Measurements from ENCODE around the gene SAP30. TPM values are rescaled to one million over a fixed set of nuclear protein-coding genes. Genes with fewer than 3 reads are reported as not detected.

The SAP30 gene
- total RNA-seq, 1 experiment from 2014 or later: 13.5 TPM

- H3K4me1 ChIP-seq (ENCODE audit: insufficient read depth, low read length): no peaks in the 10 kb centered on the region
- DNase-seq: no peak
- no peak overlapping the region for H3K9ac ChIP-seq (ENCODE audit: extremely low read depth, insufficient read length, low read length)
- no peak overlapping the region for H3K4ac ChIP-seq (ENCODE audit: low read depth, low read length)
- no peaks in the 10 kb centered on the region for H3K9me3 ChIP-seq (ENCODE audit: control insufficient read depth, low read depth, low read length)
- no peaks in the 10 kb centered on the region for H3K9me3 Mint-ChIP-seq
- H3K4me2 ChIP-seq (ENCODE audit: insufficient read depth, insufficient read length, low read length): no peak overlapping the region
- no peak overlapping the region for H4K91ac ChIP-seq (ENCODE audit: insufficient read length, low read depth, low read length)
- no CpG with 5 or more reads among the region's 3 CpGs for WGBS (ENCODE audit: extremely low coverage, insufficient read length, low lambda C conversion rate)
- H2BK5ac ChIP-seq (ENCODE audit: insufficient read length, low read length): no peak overlapping the region
- no peaks in the 10 kb centered on the region for H3K4me1 Mint-ChIP-seq
- no peak overlapping the region for H3K23ac ChIP-seq (ENCODE audit: insufficient read length, low read depth, low read length)
- no peak overlapping the region for H2BK15ac ChIP-seq (ENCODE audit: low read depth, low read length)
- H3T11ph ChIP-seq (ENCODE audit: low read length): no peak overlapping the region
- no peaks in the 10 kb centered on the region for H3K79me1 ChIP-seq (ENCODE audit: insufficient read depth, low read depth, low read length, poor library complexity, severe bottlenecking)
- H3K27ac Mint-ChIP-seq: no peak overlapping the region
- no peaks in the 10 kb centered on the region for H4K20me1 ChIP-seq (ENCODE audit: control insufficient read depth, insufficient read depth, insufficient read length)
- H2BK120ac ChIP-seq (ENCODE audit: low read depth, low read length, poor library complexity, severe bottlenecking): no peak overlapping the region
- H3K79me2 ChIP-seq (ENCODE audit: insufficient read depth, low read length): no peaks in the 10 kb centered on the region
- no peak overlapping the region for H3K56ac ChIP-seq (ENCODE audit: insufficient read length, low read depth, low read length)
- no peak for TF ChIP-seq CTCF (conservative IDR thresholded peaks at IDR 0.05)
- H3K27me3 ChIP-seq (ENCODE audit: insufficient read depth, low read length): no peaks in the 10 kb centered on the region
- H3K27me3 Mint-ChIP-seq (ENCODE audit: low read depth): peaks cover 1% of the 10 kb centered on the region; the same call in 1 of the 2 replicates
- no peak overlapping the region for H3K27ac ChIP-seq (ENCODE audit: insufficient read length, low read depth, low read length)
- no peak overlapping the region for H2BK20ac ChIP-seq (ENCODE audit: low read depth, low read length, poor library complexity, severe bottlenecking)
- no peak overlapping the region for H2BK12ac ChIP-seq (ENCODE audit: insufficient read length, low read depth, low read length)
- no peaks in the 10 kb centered on the region for H3K36me3 Mint-ChIP-seq (ENCODE audit: insufficient read depth in 1 of 3, low read depth in 3 of 3)
- no peak overlapping the region for H3K4me3 Mint-ChIP-seq
- no peak overlapping the region for H2AFZ ChIP-seq (ENCODE audit: low read length)
- H3K18ac ChIP-seq (ENCODE audit: insufficient read length, low read depth, low read length): no peak overlapping the region
- no peak overlapping the region for H4K5ac ChIP-seq (ENCODE audit: insufficient read length, low read depth, low read length)
- H2AK5ac ChIP-seq (ENCODE audit: insufficient read length, low read length): no peak overlapping the region
- H4K8ac ChIP-seq (replicated peaks; ENCODE audit: insufficient read length, low read depth, low read length): no peak overlapping the region
- no peak overlapping the region for H3K14ac ChIP-seq (ENCODE audit: insufficient read depth, low read length)
- H3K23me2 ChIP-seq (ENCODE audit: insufficient read length, low read depth, low read length, poor library complexity, severe bottlenecking): no peaks in the 10 kb centered on the region
Observed at GRCh38 chr4:173418639-173419038, 47.9 kb downstream of the SAP30 start.
